GM10266 (cell line): ENCODE data around the gene P3H3.
"Not testable (repeated sequence)": the region's sequence is repeated elsewhere in the genome, so short reads cannot be mapped to it uniquely, and the experiment has no call there.

Experiments used
- DNase-seq: peaks from one replicate; pipeline ENCODE4 v3.0.0; 2012; ENCODE audit errors: extremely low spot score
- TF ChIP-seq, protein P1 (sequence below): IDR thresholded peaks from 2 replicates; pipeline ENCODE4 v1.5.1; 2012; ENCODE audit warnings: mild to moderate bottlenecking, low read depth; ENCODE audit not compliant: control insufficient read depth, insufficient read depth; ENCODE audit errors: missing control alignments

The P3H3 gene

DNA sequence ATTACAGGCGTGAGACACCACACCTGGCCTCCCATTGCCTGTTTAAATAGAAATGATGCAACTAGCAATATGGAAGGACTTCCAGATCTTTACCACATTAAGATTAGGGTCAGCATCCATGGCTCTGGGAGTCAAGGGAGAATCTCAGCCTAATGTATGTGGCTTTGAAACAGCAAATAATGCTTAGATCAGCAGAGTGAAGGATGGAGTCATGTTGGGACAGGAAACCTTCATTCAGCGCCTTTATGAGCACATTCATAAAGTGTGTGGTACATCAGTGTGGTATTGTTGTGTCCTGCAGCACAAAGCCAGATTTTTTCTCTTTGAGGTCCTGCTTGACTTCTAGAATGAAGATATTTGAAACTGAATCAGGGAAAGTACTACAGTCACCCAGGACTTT is 60.2 kb downstream of the P3H3 start:
- no peak for DNase-seq
- TF ChIP-seq, protein P1, sequence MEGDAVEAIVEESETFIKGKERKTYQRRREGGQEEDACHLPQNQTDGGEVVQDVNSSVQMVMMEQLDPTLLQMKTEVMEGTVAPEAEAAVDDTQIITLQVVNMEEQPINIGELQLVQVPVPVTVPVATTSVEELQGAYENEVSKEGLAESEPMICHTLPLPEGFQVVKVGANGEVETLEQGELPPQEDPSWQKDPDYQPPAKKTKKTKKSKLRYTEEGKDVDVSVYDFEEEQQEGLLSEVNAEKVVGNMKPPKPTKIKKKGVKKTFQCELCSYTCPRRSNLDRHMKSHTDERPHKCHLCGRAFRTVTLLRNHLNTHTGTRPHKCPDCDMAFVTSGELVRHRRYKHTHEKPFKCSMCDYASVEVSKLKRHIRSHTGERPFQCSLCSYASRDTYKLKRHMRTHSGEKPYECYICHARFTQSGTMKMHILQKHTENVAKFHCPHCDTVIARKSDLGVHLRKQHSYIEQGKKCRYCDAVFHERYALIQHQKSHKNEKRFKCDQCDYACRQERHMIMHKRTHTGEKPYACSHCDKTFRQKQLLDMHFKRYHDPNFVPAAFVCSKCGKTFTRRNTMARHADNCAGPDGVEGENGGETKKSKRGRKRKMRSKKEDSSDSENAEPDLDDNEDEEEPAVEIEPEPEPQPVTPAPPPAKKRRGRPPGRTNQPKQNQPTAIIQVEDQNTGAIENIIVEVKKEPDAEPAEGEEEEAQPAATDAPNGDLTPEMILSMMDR = no peak

- DNase-seq = not testable (repeated sequence)
Measured at GRCh38 chr12:6888794-6889193, 60.6 kb downstream of the P3H3 start.
